Measurements from ENCODE around the gene CLSTN3. TPM values are rescaled to one million over a fixed set of nuclear protein-coding genes. Genes with fewer than 3 reads are reported as not detected.

CLSTN3 gene
- total and polyA plus RNA-seq, 2 donors (not counting 3 experiments of a cell fraction or from before 2014, with no cell fraction given) = 27.8 to 45.9 TPM

- Histone ChIP-seq H2AFZ (ENCODE audit: low read depth, low read length) (no peak overlapping the region), H3K9ac (replicated peaks; ENCODE audit: extremely low read depth, insufficient read depth, low read length) (no peak overlapping the region), H4K20me1 (replicated peaks; ENCODE audit: control insufficient read depth, extremely low read depth, insufficient read depth, low read length) (no peaks in the 10 kb centered on the region), H3K4me1 (ENCODE audit: control insufficient read depth, extremely low read depth, insufficient read depth, low read length) (peaks cover 10% of the 10 kb centered on the region), H3K27ac (ENCODE audit: insufficient read depth, low read depth, low read length) (no peak overlapping the region), H3K27me3 (ENCODE audit: control insufficient read depth in 2 of 2, insufficient read depth in 2 of 2, low read length in 2 of 2) (no peaks in the 10 kb centered on the region), H3K9me1 (replicated peaks; ENCODE audit: control insufficient read depth, extremely low read depth, insufficient read depth, low read length) (no peaks in the 10 kb centered on the region), H3K4me3 (replicated peaks in 1 of 3; ENCODE audit: insufficient read depth in 1 of 3, low read depth in 1 of 3, low read length in 3 of 3) (no peak overlapping the region), H3K4me2 (ENCODE audit: insufficient read depth, low read length) (no peak overlapping the region), H3K79me2 (ENCODE audit: control insufficient read depth, insufficient read depth, low read length) (no peaks in the 10 kb centered on the region), H3K36me3 (ENCODE audit: control insufficient read depth in 2 of 2, extremely low read depth in 1 of 2, insufficient read depth in 2 of 2, low read length in 2 of 2) (peaks cover 0 to 10% of the 10 kb centered on the region in 2 experiments), H3K9me3 (replicated peaks; ENCODE audit: control insufficient read depth, insufficient read depth, low read length) (no peaks in the 10 kb centered on the region)
- CTCF ChIA-PET = interaction anchor here (1.2 kb wide), 1 partner anchor 13 kb away, joined by 3 read pairs; no protein-coding TSS in a partner anchor
- FAIRE-seq = no peak
- no TSS peak for BruUV-seq (replicated peaks)
- TF ChIP-seq POLR2AphosphoS5 (IDR thresholded peaks at IDR 0.05; ENCODE audit: insufficient read depth, low read depth, low read length) (no peak), CTCF (IDR thresholded peaks at IDR 0.05; ENCODE audit: extremely low read depth in 1 of 2, insufficient read depth in 1 of 2, low read depth in 1 of 2, low read length in 2 of 2) (no peak), GATA2 (IDR thresholded peaks at IDR 0.05; ENCODE audit: insufficient read depth, insufficient read length, low read depth, low read length) (no peak), FOS (IDR thresholded peaks at IDR 0.05; ENCODE audit: borderline replicate concordance, insufficient read depth, low read length) (no peak), MAX (IDR thresholded peaks at IDR 0.05; ENCODE audit: insufficient read depth, insufficient read length) (no peak), EZH2 (IDR thresholded peaks at IDR 0.05; ENCODE audit: borderline replicate concordance, low read depth, low read length, severe bottlenecking) (no peak), JUN (IDR thresholded peaks at IDR 0.05; ENCODE audit: borderline replicate concordance, insufficient read depth, insufficient read length, low read depth) (no peak), MYC (IDR thresholded peaks at IDR 0.05; ENCODE audit: low read depth, low read length) (no peak)
- intact Hi-C loops (cut with micrococcal nuclease) (no loop called here), dilution Hi-C loops (cut with MboI; ENCODE audit: extremely low pct_ligation_motif_present, low sequenced_read_pairs) (no loop called here)
- POLR2A ChIA-PET = interaction anchor here (0.6 kb wide), 1 partner anchor 25 kb away, joined by 8 read pairs; no protein-coding TSS in a partner anchor
- DNase-seq (ENCODE audit: low read depth, low spot score) = no peak
These were observed 24.8 kb downstream of the CLSTN3 start for GRCh38 chr12:7154901-7155470.

Data from endothelial cell of umbilical vein (primary cell).